GM21423 (cell line): Measurements from ENCODE around the gene ERP27.

ENCODE experiments used
- ATAC-seq: cut with Tn5 transposase; IDR thresholded peaks from one replicate; pipeline ENCODE4 v1.9.1; 2021; ENCODE audit warnings: mild to moderate bottlenecking, moderate library complexity; ENCODE audit not compliant: unreplicated experiment

Gene ERP27

DNA sequence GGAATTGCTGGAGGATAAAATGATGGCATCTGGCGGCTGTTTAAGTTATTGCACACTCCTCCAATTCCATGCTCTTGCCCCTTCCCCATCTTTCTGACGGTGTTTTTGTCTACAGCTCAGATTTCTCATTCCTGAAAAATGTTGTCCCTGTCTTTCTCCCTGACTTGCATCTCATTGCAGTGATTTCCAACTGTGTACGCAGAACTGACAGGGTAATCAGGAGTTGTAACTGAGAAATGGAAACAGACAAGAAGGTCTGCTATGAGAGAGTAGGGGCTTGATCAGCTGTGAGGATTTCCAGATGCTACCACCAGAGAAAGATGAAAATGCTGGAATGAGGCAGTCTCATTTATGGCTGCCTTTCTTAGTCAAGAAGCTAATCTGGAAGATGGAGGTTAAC is 1.3 kb downstream of the ERP27 start:
- ATAC-seq: no peak

DNA sequence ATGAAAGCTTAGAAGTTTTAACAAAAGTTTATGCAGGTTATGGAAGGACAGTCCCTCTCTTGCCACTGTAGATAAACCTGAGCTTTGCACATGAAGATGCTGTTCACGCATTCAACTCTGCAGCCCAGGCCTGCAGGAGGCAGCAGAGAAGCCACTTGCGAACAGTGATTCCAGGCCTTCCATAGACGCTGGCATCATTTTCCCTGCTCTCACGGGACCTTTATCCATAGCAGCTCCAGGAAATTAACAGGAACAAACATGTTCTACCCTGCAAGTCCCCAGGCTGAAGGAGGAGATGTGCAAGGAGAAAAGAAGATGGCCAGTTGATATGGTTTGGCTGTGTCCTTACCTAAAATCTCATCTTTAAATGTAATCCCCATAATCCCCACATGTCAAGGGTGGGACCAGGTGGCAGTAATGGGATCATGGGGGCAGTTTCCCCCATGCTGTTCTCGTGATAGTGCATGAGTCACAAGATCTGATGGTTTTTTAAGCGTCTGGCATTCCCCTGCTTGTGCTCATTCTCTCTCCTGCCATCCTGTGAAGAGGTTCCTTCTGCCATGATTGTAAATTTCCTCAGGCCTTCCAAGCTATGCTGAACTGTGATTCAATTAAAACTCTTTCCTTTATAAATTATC is 2.0 kb downstream of the ERP27 start:
- ATAC-seq: no peak

DNA sequence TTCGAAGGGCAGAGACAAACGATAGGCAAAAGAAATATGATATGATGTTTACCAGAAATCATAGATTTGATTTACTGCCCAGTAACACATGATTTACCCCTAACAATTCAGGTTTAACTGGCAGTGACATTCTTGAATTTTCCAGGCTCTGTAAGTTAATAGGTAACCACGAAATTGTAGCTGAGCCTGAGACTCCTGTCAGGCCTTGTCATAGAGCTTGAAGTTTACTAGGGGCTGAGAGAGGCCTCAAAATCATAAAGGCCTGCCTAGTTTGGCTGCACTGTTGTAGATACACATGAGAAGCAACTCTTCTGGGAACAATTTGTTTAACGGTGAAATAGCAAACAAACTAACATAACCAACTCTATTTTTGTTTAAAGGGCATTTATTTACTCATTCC is 3.3 kb downstream of the ERP27 start:
- no peak for ATAC-seq

DNA sequence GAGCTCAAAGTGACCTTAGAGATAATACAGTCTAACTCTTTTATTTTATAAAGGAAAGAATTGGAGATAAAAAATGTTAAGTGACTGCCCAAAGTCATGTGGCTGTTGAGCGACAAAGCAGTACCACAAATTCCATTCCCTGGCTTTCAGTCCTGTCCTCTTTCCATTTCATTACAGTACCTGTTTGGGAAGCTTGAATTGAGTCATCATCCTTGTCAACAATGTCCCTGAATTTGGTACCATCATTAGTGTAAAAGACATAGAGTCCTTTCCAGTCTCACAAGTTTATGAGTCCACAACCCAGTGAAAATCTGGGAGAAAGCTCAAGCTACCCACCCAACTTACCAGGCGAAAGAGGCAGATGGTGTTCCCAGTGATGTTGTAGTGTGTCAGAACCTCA is 3.8 kb downstream of the ERP27 start:
- no peak for ATAC-seq

DNA sequence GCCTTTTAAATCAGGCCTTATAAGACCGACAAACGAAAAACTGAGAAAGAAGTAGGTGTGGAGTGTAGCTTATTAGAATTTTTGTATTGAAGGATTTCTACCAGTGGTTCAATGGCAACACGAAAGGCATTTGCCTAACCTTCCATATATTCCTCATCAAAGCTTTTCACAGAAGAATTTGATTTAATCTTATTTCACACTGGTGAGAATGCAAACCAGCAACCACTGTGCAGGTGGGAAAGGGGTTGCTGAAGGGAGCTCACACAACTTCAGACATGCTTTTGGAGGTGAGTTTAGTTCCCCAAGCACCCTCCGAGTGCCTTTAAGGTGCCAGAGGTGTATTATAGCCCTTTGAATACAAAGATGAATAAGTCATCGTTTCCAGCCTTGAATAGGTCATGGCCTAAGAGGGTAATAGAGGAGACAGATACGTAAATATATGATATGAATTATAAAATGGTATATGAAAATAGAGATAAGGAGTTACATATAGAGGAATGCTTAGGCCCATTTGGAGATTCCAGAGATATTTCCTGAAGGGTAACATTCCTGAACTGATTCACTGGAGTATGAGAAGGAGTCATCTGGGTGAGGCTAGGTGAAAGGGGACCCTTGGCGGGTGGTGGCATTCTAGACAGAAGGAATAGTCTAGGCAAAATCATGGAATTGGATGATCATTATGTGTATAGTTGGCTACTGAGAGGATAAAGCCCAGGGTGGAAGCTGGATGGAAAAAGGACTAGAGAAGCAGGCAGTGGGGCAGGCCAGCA is 6.4 kb downstream of the ERP27 start:
- ATAC-seq: no peak

DNA sequence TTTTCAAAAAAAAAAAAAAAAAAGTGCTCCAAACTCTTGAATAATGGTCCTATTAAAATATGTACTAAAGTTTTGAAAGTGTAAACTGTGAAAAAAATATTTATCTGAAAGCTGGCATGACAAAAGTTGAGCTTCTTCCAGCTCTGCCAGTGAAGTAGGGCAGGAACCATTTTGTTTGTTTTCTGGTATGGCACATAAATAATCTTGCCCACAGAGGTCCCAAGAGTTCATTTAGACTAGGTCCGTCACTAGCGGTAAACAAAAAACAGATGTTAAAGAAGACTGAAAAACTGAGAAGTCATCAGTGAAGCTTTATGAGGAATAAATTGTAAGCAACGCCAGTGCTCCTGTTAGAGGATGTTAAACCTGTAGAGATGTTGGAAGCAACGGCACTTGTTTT is 7.0 kb downstream of the ERP27 start:
- ATAC-seq: no peak

DNA sequence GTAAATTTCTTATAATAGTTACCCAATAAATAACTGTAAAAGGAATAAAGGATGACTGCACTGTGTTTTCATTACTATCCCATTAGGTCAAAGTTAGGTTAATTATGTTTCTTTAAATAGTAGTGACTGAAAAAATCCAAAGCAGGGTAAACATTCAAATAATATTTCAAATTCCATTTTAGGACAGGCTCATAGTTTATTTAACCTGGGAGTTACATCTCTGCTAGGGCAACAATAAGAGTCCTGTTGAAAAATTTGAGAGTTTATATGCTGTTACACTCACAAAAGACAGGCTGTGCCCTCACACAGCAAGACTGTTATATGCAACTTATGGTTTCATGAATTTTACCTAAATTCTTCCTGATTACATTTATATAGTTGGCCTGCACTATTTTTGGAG is 8.0 kb downstream of the ERP27 start:
- no peak for ATAC-seq

DNA sequence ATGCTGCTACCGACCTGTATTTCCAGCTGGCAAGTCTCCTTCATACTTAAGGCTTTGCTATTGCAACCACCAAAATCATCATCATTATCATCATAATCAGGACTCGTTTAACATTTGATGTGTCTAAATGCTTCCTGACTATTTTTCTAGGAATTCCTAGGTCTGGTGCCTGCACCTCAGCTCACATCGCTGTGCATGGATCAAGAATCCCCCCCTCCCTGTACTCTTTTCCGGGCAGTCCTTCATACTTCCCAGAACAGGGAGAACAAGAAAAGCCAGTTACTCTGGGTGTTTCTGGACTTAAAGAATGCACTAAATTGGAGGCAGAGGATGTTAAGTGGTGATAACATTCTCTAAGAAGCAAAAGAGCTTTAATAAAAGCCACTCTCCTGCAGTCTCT is 9.4 kb downstream of the ERP27 start:
- ATAC-seq: no peak

DNA sequence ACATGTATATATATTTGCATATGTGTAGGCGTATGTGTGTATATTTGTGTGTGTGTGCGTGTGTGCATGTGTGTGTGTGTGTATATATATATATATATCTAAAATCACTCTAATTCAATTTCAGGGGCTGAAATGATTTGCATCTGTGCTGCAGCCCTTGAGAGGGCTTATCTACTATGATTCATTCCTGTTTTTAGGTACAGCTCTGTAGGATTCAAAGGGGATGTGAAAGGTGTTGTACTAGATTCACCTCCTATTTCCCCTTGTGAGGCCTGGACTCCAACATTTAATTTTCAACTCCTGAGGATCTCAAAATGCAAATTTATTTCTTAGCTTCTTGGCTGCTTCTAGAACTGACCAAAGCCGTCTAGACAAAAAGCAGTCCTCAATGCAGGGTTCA is 11.1 kb downstream of the ERP27 start:
- no peak for ATAC-seq

DNA sequence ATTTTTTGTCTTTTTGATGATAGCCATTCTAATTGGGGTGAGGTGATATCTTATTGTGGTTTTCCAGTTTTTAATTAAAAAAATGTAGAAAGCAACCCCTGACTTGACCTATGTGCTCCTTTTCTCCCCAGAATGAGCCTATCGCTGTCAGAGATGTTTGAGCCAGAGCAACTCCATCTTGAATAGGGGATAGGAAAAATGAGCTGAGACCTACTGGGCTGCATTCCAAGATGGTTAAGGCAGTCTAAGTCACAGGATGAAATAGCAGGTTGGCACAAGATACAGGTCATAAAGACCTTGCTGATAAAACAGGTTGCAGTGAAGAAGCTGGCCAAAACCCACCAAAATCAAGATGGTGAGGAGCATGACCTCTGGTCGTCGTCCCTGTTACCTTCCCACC is 13.8 kb downstream of the ERP27 start:
- no peak for ATAC-seq

DNA sequence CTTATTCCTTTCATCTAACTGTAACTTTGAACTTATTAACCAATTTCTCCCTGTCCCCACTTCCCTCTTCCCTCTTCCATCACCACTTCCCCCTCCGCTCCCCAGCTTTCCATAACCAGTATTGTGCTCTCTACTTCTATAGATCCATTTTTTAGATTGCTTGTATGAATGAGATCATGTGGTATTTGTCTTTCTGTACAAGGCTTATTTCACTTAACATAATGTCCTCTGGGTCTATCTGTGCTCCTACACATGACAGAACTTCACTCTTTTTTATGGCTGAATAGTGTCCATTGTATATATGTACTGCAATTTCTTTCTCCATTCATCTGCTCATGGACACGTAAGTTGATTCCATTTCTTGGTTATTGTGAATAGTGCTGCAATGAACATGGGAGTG is 14.4 kb downstream of the ERP27 start:
- ATAC-seq: no peak

DNA sequence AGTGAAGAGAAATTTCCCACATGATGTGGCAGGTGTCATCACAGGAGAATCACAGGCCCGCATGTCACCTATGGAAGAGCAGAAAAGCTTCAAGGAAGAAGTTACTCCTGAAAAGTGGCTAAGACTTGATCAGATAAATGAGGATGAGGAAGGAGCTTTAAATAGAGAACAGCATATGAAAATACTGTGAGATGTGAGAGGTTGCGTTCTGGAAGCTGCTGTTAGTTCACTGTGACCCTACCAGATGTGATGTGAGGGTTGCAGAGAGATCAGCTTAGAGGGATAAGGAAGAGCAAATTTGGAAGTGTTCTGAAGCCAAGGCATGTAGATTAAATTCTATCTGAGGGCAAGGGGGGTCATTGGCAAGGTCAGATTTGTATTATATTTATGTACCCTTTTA is 17.1 kb downstream of the ERP27 start:
- ATAC-seq: no peak

DNA sequence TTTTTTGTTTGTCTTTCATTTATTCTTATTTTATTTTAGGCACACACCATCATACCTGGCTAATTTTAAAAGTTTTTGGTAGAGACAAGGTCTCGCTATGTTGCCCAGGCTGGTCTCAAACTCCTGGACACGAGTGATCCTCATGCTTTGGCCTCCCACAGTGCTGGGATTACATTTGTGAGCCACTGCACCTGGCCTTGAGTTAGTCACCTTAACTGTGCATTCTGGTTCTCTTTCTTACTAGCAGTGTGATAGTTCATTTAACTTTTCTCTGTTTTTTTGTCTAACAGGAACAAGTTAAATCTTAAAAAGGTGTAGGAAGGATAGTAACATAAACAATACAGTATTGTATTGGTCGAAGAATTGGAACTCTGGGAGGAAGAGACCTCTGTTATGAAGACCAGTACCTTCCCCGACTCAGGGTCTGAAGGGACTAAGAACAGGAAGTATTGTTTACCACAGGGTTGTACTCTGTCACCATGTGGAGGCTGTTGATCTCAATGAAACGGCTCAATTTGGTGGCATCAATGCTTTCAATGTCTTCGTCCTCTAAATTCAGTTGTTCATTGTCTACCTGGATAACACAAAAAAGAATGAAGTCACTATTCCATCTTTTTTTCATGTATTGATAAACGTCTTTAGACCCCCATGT is 17.7 kb downstream of the ERP27 start:
- peak; percentile 70 for ATAC-seq

DNA sequence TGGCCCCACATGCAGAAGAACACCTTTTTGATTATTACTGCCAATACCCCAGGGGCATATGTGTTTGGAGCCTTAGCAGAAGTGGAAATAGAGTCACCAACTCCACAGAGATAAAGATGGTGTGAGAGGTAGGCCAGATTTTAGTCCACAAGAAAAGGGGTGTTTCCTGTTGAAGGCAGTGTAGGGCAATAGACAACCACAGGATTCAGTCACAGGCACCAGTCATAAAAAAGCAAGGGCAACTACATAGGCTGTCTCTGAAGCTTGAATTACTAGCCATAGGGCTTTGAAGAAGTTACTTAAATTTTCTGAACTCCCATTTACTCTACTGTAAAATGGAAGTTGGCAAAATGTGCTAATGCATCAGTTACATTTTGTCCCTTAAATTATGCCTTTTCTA is 18.9 kb downstream of the ERP27 start:
- no peak for ATAC-seq

DNA sequence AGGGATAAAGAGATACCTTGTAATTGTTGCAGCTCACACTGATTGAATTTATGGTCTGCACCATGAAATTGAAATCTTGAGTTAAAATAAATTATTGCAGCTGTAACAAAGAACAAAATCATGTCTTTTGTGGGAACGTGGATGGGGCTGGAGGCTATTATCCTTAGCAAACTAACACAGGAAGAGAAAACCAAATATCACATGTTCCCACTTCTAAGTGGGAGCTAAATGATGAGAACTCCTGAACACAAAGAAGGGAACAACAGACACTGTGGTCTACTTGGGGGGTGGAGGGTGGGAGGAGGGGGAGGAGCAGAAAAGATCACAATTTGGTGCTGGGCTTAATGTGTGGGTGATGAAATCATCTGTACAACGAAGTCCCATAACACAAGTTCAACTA is 22.6 kb downstream of the ERP27 start:
- ATAC-seq: no peak

DNA sequence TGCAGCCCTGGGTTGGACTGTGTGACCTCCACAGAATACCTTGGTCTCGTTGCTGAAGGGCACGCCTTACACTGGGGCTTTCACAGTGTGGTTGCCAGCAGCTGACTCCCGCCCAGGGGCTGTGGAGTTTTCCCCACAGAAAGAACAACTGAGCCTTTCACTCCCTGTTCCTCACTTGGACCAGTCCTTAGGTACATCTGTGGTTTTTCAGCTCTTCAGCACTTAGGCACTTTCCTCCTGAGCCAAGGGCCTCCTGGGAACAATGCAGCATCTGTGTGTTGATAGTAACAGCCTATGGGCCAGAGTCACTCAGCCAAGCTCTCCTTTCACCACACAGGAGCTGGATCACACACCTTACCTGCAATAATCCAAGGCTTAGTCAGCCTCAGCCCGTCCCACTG is 25.0 kb downstream of the ERP27 start:
- ATAC-seq: no peak

DNA sequence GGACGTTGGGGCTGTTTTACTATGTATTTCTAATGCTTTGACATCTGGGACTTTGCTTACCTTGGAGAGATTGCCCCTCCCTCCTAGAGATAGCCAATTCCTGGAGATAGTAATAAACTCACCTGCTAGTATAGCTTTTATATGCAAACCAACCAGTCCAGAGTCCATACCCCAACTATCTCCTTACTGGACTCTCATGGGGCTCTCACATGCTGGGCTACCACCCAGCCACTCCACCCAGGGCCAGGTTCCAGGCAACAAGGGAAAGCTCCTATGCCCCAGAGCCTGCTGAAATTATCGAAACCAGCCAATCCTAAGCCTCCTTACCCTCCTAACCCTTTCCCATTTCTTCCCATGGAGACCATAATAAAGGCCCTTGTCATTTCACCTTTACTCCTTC is 27.2 kb downstream of the ERP27 start:
- ATAC-seq: no peak

DNA sequence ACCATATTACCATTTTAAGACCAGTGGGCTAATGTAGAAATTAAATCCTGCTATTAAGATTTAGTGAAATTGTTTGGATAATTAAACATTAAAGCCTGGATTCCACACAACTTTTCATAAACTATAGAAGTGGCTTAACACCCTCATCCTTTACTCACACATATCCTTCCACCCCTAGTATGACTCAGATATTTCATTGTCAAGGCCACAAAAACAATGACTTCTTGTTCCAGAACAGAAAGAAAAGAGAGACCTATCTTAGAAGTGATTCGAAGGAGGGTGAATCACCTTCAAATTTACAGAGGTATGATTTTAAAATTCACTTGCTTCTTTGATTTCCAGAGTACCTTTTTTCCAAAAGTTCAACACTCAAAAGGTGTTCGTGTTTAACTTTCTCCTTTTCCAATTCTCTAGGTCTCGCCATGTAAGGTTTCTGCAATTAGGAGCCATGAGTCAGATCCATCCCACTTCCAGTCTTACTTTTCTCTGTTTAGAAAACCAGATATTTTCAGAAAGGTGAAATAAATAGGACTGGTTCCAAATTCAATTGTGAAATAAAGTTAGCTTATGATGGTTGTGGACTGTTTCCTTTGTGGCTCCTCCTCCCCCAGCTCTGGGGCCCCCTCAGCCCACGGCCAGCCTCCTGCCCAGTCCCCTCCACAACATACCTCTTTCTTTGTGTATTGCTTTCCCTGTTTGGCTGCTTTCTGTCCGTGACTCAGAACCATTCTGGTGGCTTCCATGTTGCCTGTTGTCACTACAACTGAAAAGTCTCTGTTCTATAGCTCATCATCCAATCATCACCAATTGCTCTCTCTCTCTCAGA is 28.0 kb downstream of the ERP27 start:
- no peak for ATAC-seq

DNA sequence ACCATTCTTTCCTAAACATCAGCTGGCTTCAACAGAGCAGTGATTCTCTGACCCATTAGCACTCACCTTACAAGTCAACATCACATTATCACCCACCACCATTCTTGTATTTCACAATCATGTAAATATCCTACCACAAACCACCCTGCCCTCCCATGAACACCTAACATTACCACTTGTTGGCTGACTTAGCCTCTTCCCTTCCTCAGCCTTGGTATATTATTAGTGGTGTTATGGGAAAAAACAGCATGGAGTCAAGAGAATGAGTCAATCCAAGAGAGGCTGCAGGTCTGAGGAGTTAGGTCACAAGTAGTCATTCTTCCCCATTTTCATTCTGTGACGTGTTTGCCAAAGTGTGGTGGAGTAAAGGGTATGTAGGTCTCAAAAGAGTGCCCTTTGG is 30.4 kb downstream of the ERP27 start:
- no peak for ATAC-seq

DNA sequence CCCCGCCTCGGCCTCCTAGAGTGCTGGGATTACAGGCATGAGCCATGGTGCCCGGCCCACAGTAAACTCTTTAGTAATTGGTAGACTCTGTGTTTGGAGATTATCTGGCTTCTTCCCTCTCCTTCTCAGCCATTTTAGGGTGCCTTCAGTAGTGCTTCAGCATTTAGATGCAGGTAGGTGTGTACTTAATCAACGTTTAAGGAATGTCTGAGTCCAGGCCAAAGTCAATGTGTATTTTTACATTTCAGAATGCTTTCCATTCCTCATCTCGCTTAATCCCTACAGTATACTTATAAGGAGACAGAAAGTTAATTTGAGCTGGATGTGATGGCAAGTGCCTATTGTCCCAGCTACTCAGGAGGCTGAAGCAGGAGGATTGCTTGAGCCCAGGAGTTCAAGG is 32.2 kb downstream of the ERP27 start:
- ATAC-seq: no peak

DNA sequence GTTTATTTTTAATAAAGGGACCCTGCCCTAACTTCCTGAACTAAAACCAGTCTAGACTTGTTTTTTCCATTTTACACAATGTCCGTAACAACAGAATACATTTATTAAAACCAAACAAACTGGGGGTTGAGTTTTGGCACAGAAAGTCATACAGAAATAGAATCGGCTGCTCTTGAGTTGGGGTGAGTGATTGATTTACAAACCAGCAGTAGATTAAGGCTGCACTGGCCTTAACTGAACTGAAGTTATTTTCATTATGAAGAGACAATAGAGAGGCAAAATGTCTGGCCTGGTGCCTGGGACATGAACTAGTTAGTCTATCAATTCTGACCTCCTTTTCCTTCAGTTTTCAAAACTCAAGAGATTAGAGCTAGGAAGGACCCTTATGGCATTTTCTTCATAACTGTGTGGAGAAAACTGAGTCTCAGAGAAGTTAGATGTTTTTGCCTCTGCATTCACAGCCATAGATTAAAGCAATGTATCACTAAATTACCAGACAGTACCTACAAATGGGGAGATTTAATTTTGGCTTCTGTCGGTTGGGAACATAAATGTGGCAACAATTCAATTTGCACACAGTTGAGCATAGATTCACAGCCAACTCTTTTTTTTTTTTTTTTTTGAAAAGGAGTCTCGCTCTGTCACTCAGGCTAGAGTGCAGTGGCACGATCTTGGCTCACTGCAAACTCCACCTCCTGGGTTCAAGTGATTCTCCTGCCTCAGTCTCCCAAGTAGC is 32.9 kb downstream of the ERP27 start:
- ATAC-seq: no peak
